Activated naive CD4-positive, alpha-beta T cell treated with anti-CD3 and anti-CD28 coated beads, Interleukin-2, amount 10 ng/mL, durations not matched to agents 7 days and 5 days (primary cell): ENCODE results near the gene NUDCD3.
A peak's percentile ranks its signal among the peaks of the same experiment; 100 is the strongest.

Source experiments
- CTCF ChIA-PET: fragments of 350-600 bp; sonication (Branson Sonifier 250); formaldehyde crosslinking; loops from one replicate; lab custom pipeline; 2021; ENCODE audit warnings: antibody characterized with exemption; lab: Charles Lee
- DNase-seq: peaks from one replicate; pipeline ENCODE4 v3.0.0-alpha.2; 2020
- H3K27ac Mint-ChIP-seq: one replicate; pipeline ENCODE4 v1.8.0; 2021; ENCODE audit warnings: mild to moderate bottlenecking, moderate library complexity, mixed read lengths
- H3K27me3 Mint-ChIP-seq: one replicate; pipeline ENCODE4 v1.8.0; 2021; ENCODE audit warnings: mild to moderate bottlenecking, mixed read lengths
- H3K36me3 Mint-ChIP-seq: one replicate; pipeline ENCODE4 v1.8.0; 2021; ENCODE audit warnings: mixed read lengths
- H3K4me1 Mint-ChIP-seq: one replicate; pipeline ENCODE4 v1.8.0; 2021; ENCODE audit warnings: mixed read lengths
- H3K4me3 Mint-ChIP-seq: one replicate; pipeline ENCODE4 v1.8.0; 2021; ENCODE audit warnings: mild to moderate bottlenecking, moderate library complexity, mixed read lengths
- H3K9me3 Mint-ChIP-seq: one replicate; pipeline ENCODE4 v1.8.0; 2021; ENCODE audit warnings: mixed read lengths

Gene NUDCD3

DNA sequence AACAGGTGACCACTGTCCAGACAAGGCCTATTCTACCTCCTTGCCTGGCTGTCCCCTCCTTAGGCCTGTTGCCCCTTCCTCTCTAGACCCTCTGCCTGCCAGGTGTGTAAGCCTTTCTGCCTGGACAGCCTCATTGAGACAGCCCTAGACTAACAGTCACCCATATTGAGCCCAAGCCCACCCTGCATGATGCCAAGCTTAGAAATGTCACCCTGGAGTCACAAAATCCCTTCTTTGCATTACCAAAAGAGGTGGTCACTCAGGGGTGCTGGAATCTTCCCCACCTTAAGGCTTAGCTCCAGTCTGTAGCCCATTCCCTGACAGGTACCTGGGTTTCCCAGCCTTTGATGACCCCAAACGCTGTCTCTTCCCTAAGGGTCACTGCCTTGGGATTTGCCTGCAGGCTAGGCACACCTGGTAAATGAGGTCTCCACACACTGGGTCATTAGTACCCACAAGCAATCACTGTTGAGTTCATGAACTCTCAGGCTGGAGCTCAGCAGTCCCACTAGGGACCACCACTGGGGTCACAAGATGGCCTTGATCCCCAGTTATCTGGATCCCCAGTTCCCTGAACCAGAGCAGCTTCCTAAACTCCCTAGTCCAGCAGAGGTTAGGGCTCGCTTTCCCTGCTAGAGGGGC, 110.1 kb downstream of the NUDCD3 start:
- no peak for DNase-seq
- no peak overlapping the region for H3K27ac Mint-ChIP-seq
- H3K27me3 Mint-ChIP-seq, result peaks cover 24% of the 10 kb centered on the region
- H3K4me1 Mint-ChIP-seq, result no peaks in the 10 kb centered on the region
- H3K36me3 Mint-ChIP-seq, result peaks cover 14% of the 10 kb centered on the region
- CTCF ChIA-PET, result no interaction called here
- no peaks in the 10 kb centered on the region for H3K9me3 Mint-ChIP-seq
- H3K4me3 Mint-ChIP-seq, result no peak overlapping the region

DNA sequence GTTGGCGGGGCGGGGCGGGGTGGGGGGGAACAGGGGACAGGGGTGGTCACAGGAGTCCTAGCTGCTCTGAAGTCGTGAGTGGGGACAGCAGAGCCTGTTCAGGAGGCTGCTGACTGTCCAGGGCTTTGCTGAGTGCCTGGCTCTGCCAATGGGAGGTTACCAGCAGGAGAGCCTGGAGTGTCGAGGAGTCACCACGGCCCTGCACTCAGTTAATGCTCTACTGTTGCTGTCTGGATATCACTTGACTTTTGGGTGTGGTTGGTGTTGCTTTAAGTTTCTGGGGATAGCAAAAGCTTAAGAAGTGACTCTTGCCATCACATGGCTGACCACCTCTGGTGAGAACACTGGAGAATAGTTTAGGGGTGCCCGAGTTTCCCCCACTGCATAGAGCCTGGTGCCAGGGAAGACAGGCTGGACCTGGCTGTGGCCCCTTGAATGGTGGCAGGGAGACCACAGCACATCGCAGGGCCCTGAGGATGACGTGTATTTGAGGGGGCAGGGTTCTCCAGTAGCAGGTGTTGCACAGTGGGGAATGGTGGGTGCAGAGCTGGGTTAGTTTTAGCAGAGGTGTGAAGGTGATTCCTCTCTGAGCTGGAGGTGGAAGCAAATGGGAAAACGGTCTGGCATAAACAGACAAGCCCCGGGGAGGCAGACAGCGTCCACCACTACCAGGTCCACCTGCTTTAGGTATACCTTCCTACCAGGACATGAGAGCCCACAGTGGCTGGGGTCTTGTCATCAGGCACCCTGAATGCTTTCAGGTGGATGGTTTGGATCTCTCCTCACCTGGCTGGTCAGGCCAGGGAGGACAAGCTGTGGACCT, 110.9 kb downstream of the NUDCD3 start:
- no peak for DNase-seq
- Mint-ChIP-seq H3K27ac (no peak overlapping the region), H3K36me3 (peaks cover 8% of the 10 kb centered on the region), H3K4me3 (no peak overlapping the region), H3K27me3 (peaks cover 31% of the 10 kb centered on the region), H3K9me3 (no peaks in the 10 kb centered on the region), H3K4me1 (no peaks in the 10 kb centered on the region)
- CTCF ChIA-PET, result no interaction called here

DNA sequence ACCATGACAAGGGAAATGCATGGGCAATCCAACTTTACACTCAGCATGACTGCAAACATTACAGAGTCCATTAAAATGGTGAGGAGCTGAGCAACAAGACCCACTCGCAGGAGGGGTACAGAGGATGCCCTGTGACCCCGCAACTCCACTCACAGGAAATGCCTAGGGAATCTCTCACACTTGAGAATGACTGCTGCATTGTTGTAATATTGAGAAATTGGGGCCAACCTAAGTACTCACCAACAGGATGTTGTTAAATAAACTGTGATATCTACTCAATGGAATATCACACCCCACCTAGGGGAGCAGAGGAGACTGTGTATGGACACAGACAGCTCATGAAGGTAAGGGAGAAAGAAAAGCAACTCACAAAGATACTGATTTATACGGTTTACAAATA, 111.7 kb downstream of the NUDCD3 start:
- no peak overlapping the region for H3K27ac Mint-ChIP-seq
- H3K4me3 Mint-ChIP-seq, result no peak overlapping the region
- no peaks in the 10 kb centered on the region for H3K4me1 Mint-ChIP-seq
- no peaks in the 10 kb centered on the region for H3K9me3 Mint-ChIP-seq
- CTCF ChIA-PET, result no interaction called here
- H3K36me3 Mint-ChIP-seq, result peaks cover 2% of the 10 kb centered on the region
- DNase-seq, result no peak
- H3K27me3 Mint-ChIP-seq, result peaks cover 39% of the 10 kb centered on the region

DNA sequence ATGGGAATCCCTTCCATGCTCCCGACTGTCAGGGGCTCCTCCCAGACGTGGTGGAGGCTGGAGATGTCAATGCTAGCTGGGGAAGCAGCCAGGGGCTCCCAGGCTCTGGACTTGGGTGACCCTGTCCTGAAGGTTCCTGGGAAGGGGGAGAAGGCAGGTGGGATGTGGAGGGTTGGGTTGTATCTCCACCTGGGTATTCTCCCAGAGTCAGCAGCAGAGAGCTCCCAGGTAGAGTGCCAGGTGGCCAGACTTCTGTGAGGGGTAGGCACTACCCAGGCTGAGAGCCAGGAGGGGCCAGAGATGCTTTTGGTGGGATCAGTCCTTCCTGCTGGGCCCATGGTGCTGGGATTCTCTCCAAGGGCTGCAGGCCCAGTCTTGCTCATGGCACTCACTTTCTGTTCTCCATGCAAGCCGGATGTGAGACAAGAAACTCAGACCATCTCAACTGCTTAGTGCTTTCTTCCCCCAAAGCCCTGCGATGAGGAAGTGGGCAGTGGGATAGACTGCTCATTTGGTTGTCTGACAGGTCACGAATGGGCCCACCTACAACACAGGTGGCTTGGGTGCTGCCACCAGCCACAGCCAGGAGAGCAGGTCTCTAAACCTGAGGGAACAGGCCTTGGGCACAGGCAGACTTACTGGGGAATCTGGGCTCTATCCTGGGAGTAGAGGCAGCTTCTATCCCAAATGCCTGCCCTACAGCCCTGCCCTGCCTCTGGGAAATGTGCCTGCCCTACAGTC, 112.6 kb downstream of the NUDCD3 start:
- Mint-ChIP-seq H3K4me3 (no peak overlapping the region), H3K27ac (peak overlapping the region; percentile 60), H3K27me3 (peaks cover 47% of the 10 kb centered on the region), H3K9me3 (no peaks in the 10 kb centered on the region), H3K36me3 (no peaks in the 10 kb centered on the region), H3K4me1 (no peaks in the 10 kb centered on the region)
- no peak for DNase-seq
- CTCF ChIA-PET, result no interaction called here

DNA sequence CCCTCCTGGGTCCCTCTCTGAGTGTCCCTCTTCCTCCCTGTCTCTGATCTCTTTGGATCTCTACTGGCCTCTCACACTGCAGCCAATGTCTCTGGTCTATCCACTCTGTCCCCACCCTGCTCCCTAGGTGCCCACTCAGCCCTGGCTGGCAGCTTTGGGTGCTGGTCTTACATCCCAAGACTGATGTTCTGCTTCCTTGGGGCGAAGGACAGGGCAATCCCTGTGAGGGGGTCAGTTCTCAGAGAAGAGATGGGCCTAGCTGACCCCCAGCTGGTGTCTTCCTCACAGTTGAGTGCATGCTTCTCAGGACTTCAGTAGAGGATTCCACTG, 113.4 kb downstream of the NUDCD3 start:
- Mint-ChIP-seq H3K4me3 (no peak overlapping the region), H3K36me3 (no peaks in the 10 kb centered on the region), H3K4me1 (no peaks in the 10 kb centered on the region), H3K27ac (no peak overlapping the region), H3K9me3 (no peaks in the 10 kb centered on the region), H3K27me3 (peaks cover 47% of the 10 kb centered on the region)
- DNase-seq, result no peak
- CTCF ChIA-PET, result no interaction called here

DNA sequence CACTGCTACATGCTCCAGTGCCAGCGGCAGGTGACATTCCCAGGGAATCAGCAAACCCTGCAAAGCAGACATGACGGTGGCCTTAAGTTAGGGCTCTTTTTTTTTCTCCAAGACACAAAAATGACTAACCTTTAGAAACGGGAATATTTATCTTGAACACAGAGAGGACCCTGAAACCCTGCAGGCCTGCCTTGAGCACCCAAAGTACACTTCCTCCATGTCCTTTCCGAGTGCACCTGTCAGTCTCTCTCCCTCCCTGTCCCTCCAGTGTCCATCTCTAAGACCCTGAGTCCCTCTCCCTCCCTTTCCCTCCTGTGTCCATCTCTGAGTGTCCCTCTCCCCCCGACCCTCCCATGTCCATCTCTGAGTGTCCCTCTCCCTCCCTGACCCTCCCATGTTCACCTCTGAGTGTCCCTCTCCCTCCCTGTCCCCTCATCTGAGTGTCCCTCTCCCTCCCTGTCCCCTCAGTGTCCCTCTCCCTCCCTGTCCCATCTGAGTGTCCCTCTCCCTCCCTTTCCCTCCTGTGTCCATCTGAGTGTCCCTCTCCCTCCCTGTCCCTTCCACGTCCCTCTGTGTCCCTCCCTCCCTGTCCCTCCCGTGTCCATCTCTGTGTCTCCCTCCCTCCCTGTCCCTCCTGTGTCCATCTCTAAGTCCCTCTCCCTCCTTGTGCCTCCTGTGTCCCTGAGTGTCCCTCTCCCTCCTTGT, 113.9 kb downstream of the NUDCD3 start:
- Mint-ChIP-seq H3K27ac (no peak overlapping the region), H3K36me3 (no peaks in the 10 kb centered on the region), H3K4me1 (no peaks in the 10 kb centered on the region), H3K9me3 (no peaks in the 10 kb centered on the region), H3K27me3 (peaks cover 49% of the 10 kb centered on the region), H3K4me3 (no peak overlapping the region)
- DNase-seq, result no peak
- CTCF ChIA-PET, result no interaction called here

DNA sequence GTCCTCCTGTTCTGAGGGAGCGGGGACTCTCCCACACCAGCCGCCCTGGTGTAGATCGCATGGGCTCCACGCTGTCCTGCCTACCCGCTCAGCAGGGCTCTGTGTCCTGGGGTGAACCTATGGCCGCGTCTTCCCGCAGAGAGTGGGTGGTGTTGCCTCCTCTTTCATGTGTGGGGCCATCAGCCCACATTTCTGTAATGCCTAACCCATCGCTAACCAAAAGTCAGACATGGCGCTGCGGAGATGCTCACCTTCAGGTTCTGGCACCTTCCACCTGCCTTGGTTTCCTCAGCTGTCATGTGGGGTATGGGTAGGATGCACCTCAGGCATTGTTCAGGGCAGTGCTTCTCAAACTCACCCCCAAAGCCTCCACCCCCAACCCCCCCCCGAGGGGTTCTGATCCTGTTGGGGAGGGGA, 114.5 kb downstream of the NUDCD3 start:
- peaks cover 54% of the 10 kb centered on the region for H3K27me3 Mint-ChIP-seq

DNA sequence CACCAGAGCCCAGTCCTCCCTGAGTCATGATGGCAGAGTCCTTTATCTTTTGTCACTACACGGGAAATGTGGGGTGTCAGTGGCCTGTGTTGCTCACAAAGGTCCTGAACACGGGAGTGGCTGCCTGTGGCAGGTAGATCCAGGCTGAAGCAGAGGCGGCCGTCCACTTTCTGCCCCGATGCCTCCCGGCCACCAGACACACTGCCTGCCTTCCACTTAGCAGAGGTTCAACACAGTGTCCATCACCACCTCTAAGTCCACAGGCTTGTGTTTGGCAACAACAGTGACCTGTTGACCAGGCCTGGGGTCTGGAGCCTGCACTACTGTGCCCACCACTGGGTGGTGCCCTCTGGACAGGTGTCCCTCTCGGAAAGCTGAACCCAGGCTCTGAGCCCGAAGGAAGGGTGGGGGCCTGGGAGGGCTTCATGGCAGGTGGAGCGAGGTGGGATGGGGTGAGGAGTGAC, 115.2 kb downstream of the NUDCD3 start:
- Mint-ChIP-seq H3K27ac (no peak overlapping the region), H3K27me3 (peaks cover 61% of the 10 kb centered on the region), H3K9me3 (no peaks in the 10 kb centered on the region), H3K4me1 (peaks cover 2% of the 10 kb centered on the region), H3K36me3 (no peaks in the 10 kb centered on the region), H3K4me3 (no peak overlapping the region)
- DNase-seq, result no peak
- CTCF ChIA-PET, result no interaction called here

More for the DNA sequence above, 114.5 kb downstream of the NUDCD3 start:
- no peaks in the 10 kb centered on the region for H3K4me1 Mint-ChIP-seq
- no peak overlapping the region for H3K4me3 Mint-ChIP-seq
- no peak for DNase-seq
- CTCF ChIA-PET, result no interaction called here
- no peaks in the 10 kb centered on the region for H3K36me3 Mint-ChIP-seq
- no peaks in the 10 kb centered on the region for H3K9me3 Mint-ChIP-seq
- no peak overlapping the region for H3K27ac Mint-ChIP-seq

DNA sequence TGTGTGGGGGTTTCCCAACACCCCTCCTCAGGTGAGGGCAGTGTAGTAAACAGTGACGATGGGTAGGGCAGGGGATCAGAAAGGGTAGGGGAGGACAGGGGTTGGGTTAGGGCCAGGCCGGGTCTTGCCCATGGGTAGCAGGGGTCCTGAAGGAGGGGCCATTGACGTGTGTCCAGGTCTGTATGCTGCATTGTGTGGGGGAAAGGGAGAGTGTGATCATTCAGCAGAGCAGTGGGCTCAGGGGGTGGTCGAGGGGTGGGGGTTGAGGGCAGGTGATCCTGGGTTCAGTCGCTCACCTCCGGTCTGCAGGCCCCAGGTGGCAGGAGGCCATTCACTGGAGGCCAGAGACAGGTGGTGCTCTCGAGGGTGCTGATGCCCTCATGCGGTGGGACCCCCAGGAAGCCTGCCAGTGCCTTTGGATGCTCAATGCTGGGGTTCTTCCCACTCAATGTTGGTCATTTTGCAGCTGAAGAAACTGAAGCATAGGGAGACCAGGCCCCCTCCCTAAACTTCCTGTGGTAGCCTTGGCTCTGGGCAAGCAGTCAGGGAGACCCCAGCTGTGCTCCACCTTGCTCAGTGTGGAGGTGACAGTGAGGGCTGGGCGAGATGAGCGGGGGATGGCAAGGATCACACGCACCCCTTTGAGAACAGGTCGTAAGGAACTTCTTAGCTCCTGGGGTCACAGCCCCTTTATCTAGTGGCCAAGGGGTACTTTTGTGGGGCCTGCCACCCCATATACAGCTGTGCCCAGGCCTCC, 116.3 kb downstream of the NUDCD3 start:
- Mint-ChIP-seq H3K4me3 (no peak overlapping the region), H3K9me3 (no peaks in the 10 kb centered on the region), H3K36me3 (no peaks in the 10 kb centered on the region), H3K27me3 (peaks cover 69% of the 10 kb centered on the region), H3K27ac (no peak overlapping the region), H3K4me1 (peaks cover 13% of the 10 kb centered on the region)
- DNase-seq, result no peak
- CTCF ChIA-PET, result interaction anchor here (0.8 kb wide), 1 partner anchor 101 kb away, joined by 4 read pairs; no protein-coding TSS in a partner anchor

DNA sequence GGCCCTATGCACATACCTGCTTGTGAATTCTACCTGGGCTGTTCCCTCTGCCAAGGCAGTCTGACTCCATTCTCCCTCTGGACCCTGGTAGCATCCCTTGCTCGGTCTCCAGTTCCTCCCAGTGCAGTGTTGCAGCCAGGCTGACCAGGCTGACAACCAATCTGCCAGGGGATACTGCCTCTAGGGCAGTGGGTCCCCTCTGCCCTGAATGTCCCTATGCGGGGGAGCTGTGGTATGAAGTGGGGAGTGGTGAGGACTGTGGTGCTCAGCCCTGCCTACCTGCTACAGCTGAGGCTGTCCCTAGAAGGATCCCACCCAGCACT, 117.1 kb downstream of the NUDCD3 start:
- peaks cover 13% of the 10 kb centered on the region for H3K4me1 Mint-ChIP-seq
- H3K36me3 Mint-ChIP-seq, result no peaks in the 10 kb centered on the region
- DNase-seq, result no peak
- no peaks in the 10 kb centered on the region for H3K9me3 Mint-ChIP-seq
- no peak overlapping the region for H3K4me3 Mint-ChIP-seq
- peaks cover 77% of the 10 kb centered on the region for H3K27me3 Mint-ChIP-seq
- H3K27ac Mint-ChIP-seq, result no peak overlapping the region
- CTCF ChIA-PET, result interaction anchor here (0.8 kb wide), 1 partner anchor 102 kb away, joined by 4 read pairs; no protein-coding TSS in a partner anchor

DNA sequence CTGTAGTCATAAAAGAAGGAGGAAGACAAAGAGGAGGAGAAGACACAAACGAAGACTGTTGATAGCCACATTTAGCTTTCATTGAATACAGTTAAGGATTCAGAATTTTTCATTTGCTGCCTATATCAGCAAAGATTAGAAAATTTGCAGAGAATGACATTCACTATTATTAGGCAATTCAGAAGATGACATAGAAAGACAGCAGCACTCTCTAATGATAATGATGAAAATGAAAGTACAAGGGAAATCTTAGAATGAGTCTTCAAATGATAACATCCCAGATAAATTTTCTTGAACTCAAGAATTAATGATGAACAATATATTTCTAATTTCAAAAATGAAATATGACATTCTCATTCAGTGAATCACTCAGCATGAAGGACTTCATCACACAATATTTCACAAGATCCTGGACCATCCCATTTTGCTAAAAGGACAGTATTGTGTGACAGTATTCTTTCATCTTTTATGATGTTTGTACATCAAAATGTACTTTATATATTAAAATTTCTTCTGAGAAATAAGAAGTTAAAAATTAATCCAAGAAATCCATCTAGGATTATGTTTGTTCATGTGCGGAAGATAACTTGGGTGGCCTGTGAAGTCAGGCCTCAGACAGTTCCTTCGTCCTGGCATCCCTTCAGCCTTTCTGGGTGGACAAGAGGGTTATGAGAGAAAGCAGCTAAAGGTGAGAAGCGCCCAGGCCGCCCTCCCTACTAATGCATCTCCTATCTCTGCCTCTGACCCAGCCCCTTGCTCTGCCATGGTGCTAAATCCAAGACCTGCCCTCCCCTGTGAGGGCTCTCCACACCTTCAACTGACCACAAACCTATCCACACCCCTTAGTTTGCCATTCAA, 117.7 kb downstream of the NUDCD3 start:
- Mint-ChIP-seq H3K4me1 (peaks cover 13% of the 10 kb centered on the region), H3K4me3 (no peak overlapping the region), H3K36me3 (no peaks in the 10 kb centered on the region), H3K9me3 (no peaks in the 10 kb centered on the region), H3K27me3 (peaks cover 81% of the 10 kb centered on the region), H3K27ac (no peak overlapping the region)
- CTCF ChIA-PET, result interaction anchor here (0.8 kb wide), 1 partner anchor 103 kb away, joined by 4 read pairs; no protein-coding TSS in a partner anchor
- no peak for DNase-seq

DNA sequence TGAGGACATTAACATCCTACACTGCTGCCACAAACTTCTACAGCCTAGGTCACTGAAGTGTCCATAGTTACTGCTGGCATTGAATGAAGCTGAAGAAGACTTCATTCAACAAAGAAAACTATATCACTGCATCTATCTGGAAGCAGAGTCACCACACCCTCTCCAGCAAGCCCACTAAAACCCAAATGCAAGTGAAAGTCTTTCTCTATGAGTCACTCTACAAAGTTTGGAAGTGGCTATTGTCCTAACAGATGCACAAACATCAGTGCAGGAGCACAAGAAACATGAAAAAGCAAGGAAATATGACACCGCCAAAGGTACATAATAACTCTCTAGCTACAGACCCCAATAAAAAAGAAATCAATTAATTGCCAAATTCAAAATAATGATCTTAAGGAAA, 121.6 kb downstream of the NUDCD3 start:
- no peak overlapping the region for H3K27ac Mint-ChIP-seq
- H3K4me3 Mint-ChIP-seq, result no peak overlapping the region
- CTCF ChIA-PET, result no interaction called here
- H3K4me1 Mint-ChIP-seq, result peaks cover 13% of the 10 kb centered on the region
- peaks cover 56% of the 10 kb centered on the region for H3K27me3 Mint-ChIP-seq
- DNase-seq, result no peak
- H3K36me3 Mint-ChIP-seq, result no peaks in the 10 kb centered on the region
- H3K9me3 Mint-ChIP-seq, result no peaks in the 10 kb centered on the region

DNA sequence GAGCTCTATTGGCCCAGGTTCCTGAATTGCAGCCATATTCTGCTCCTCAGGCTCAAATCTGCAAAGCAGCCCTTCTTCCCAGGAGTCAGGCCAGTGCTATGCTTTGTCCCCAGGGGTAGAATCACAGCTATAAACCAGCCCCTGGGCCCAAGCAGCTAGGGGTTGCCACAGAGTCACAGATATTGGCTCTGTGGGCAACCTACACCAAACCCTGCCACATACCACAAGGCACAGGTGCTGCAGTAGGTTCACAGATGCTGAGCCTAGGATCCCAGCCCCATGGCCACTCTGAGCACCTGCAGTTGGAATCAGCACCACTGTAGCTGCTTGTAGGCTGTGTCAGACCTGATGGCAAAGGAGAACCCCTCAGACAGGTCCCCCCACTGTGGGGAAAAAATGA, 122.0 kb downstream of the NUDCD3 start:
- Mint-ChIP-seq H3K27me3 (peaks cover 57% of the 10 kb centered on the region), H3K27ac (no peak overlapping the region), H3K36me3 (no peaks in the 10 kb centered on the region), H3K9me3 (no peaks in the 10 kb centered on the region), H3K4me1 (peaks cover 13% of the 10 kb centered on the region), H3K4me3 (no peak overlapping the region)
- CTCF ChIA-PET, result no interaction called here
- DNase-seq, result no peak
